HG02642 (cell line): ENCODE data around the gene LRRC3B.
"Not testable (repeated sequence)": the region's sequence is repeated elsewhere in the genome, so short reads cannot be mapped to it uniquely, and the experiment has no call there.

Experiments
- ATAC-seq: cut with Tn5 transposase; IDR thresholded peaks from one replicate; pipeline ENCODE4 v1.9.1; 2021; ENCODE audit warnings: mild to moderate bottlenecking; ENCODE audit not compliant: unreplicated experiment, poor library complexity

Gene LRRC3B

GRCh38 chr3:26622621-26623418, at the start of gene LRRC3B:
Gene LRRC3B (plus strand): TSS chr3:26622772. CDS start chr3:26709673, 86,901 bp downstream.
- ATAC-seq = no peak

GRCh38 chr3:26574766-26575165, 47.8 kb upstream of the LRRC3B start:
- ATAC-seq = no peak

GRCh38 chr3:26579116-26579515, 43.5 kb upstream of the LRRC3B start:
- ATAC-seq = no peak

- no peak for ATAC-seq
Observed at GRCh38 chr3:26587571-26587970, 35.0 kb upstream of the LRRC3B start.

GRCh38 chr3:26588931-26589330, 33.6 kb upstream of the LRRC3B start:
- no peak for ATAC-seq

- ATAC-seq = no peak
Observed at GRCh38 chr3:26589678-26590077, 32.9 kb upstream of the LRRC3B start.

- ATAC-seq = no peak
Observed at GRCh38 chr3:26590919-26591484, 31.6 kb upstream of the LRRC3B start.

GRCh38 chr3:26591926-26592325, 30.6 kb upstream of the LRRC3B start:
- ATAC-seq = no peak

GRCh38 chr3:26592451-26592850, 30.1 kb upstream of the LRRC3B start:
- ATAC-seq = no peak

GRCh38 chr3:26596335-26596734, 26.2 kb upstream of the LRRC3B start:
- no peak for ATAC-seq

- not testable (repeated sequence) for ATAC-seq
Observed at GRCh38 chr3:26603311-26603710, 19.3 kb upstream of the LRRC3B start.

GRCh38 chr3:26603771-26604170, 18.8 kb upstream of the LRRC3B start:
- not testable (repeated sequence) for ATAC-seq

- ATAC-seq = no peak
Observed at GRCh38 chr3:26614006-26614685, 8.4 kb upstream of the LRRC3B start.

GRCh38 chr3:26621176-26621575, 1.4 kb upstream of the LRRC3B start:
- no peak for ATAC-seq

GRCh38 chr3:26621906-26622620, 509 bp upstream of the LRRC3B start:
- ATAC-seq = no peak

GRCh38 chr3:26623419-26624208, 1.0 kb downstream of the LRRC3B start:
- no peak for ATAC-seq

- ATAC-seq = no peak
Observed at GRCh38 chr3:26624209-26624765, 1.7 kb downstream of the LRRC3B start.

GRCh38 chr3:26625187-26625586, 2.6 kb downstream of the LRRC3B start:
- ATAC-seq = no peak

- no peak for ATAC-seq
Observed at GRCh38 chr3:26627080-26627479, 4.5 kb downstream of the LRRC3B start.

GRCh38 chr3:26628915-26629314, 6.3 kb downstream of the LRRC3B start:
- no peak for ATAC-seq
